ENCODE results near the gene NANS.
"Not testable (repeated sequence)": the region's sequence is repeated elsewhere in the genome, so short reads cannot be mapped to it uniquely, and the experiment has no call there.

Gene NANS

DNA sequence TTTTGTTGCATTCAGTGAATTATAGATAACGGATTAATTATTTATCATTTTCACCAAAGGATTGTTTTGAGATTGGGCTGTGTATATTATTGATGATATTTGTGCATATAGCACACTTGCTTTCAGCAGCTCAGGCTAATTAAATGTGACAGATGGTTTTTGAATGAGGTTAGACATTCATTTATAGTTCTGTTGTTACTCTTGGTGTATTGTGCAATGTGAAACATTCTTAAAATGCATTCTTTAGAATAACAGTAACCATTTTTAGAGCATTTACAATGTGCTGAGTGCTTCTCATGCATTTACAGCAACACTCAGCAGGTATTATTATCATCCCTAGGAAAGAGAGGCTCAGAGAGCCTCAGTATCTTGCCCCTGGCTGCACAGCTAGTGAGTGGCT, 23.8 kb downstream of the NANS start:
- no peak for DNase-seq

DNA sequence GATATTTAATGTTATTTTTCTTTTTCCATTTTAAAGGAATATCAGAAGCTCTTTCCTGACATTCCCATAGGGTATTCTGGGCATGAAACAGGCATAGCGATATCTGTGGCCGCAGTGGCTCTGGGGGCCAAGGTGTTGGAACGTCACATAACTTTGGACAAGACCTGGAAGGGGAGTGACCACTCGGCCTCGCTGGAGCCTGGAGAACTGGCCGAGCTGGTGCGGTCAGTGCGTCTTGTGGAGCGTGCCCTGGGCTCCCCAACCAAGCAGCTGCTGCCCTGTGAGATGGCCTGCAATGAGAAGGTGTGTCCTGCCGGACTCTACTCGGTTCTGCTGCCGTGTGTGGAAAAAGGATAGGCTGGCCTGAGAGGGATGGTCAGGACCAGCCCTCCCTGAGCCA, 24.2 kb downstream of the NANS start:
- DNase-seq: no peak

DNA sequence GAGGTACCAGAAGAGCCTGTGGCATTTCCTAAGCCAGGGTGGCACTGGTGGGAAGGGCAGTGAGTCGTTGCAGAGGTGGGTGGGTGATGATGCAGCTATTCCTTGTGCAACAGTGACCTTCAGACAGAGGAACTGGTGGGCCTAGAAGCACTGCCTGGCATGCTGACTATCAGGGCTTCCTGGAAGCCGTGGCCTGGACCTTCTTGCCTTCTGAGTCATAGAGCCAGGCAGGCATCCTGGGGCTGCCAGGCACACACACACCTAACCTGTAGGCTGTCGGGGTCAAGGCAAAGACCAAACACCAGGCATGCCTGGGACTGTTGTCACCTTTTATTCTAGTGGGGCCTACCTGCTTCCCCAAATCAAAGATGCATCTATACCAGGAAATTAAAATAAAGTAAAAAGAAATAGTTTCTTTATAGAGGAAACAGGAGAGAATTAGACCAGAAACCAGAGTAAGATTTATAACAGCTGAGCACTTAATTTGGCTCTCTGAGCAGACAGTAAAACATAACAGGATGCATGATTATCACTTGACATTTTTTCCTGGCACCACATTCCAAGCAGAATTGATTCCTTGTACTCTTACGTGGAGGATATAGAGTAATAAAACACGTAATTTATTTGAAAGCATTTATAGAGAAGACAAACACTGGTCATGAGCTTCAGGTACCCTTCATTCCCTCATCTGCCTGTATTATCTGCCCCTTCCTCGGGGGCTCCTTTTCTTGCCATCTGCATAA, 25.1 kb downstream of the NANS start:
- no peak for DNase-seq

DNA sequence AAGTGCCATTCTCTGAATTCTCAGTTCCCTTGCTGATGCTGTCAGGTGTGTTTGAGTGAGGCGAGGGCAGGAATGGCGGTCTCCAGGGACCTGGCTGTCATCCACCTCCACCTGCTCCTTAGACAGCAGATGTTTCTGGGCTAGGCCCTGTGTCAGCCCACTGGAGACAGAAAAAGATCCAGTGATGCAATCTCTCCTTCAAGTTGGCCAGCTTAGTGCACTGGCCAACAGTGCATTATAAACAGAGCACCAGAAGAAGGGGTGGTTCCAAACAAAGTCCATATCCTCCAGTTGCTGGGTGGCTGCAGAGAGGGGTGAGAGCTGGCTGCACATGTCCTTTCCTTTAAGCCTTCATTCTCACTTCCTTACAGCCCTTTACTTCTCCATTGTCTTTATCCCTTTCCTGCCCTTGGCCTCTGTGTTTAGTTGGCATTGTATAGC, 26.5 kb downstream of the NANS start:
- no peak for DNase-seq

DNA sequence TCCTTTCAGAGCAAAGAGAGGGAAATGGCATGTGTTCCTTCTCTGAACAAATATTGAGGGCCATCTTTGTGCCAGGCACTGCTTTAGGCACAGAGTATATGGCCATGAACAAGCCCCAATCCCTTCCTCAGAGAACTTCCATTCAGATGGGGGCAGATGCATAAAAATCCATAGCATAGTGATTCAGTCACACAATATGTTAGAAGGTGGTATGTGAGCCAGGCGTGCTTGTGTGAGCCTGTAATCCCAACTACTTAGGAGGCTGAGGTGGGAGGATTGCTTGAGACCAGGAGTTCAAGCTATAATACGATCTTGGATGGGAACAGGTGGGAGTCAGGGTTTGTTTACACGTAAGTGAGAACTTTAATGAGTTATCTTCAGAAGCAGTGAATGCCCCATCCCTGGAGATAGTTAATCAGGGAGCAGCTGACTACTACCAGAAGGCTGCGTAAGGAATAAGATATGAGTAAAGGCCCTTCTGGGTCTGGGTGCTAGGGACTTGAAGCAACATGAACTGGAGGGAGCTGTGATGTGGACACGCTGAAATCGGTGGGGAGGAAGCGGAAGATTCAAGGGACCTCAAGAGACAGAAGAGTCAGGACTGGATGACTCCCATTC, 27.1 kb downstream of the NANS start:
- DNase-seq: no peak

DNA sequence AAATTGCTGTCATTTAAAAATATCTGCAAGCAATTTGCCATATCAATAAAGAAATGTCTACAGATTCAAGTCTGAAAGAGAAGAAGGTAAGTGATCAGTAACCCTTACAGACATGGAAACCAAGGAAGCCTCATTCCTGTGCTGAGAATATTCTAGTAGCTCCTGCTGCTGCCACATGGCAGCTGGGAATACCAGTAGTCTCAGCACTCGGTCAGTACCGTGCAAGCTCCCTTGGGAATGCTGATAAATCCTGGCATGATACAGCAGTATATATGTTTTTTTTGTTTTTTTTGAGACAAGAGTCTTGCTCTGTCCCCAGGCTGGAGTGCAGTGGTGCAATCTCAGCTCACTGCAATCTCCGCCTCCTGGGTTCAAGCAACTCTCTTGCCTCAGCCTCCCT, 27.9 kb downstream of the NANS start:
- DNase-seq: no peak

DNA sequence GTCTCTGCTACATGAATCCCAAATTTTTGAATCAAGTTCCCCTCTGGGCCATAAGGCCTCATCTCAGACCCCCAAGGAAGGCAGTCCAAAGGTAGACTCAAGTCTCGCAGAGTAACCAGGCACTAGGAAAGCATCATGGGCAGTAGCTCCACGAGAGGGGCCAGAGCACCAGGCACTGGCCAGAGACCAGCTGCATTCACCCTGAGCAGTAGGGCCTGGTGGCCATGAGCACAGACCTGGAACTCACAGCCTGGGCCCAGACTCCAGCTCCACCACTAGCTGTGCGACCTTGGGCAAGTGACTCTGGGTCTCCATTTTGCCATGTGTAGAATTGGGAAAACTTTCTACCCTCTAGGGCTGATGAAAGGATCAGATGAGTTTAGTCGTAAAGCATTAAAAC, 28.5 kb downstream of the NANS start:
- DNase-seq: no peak

DNA sequence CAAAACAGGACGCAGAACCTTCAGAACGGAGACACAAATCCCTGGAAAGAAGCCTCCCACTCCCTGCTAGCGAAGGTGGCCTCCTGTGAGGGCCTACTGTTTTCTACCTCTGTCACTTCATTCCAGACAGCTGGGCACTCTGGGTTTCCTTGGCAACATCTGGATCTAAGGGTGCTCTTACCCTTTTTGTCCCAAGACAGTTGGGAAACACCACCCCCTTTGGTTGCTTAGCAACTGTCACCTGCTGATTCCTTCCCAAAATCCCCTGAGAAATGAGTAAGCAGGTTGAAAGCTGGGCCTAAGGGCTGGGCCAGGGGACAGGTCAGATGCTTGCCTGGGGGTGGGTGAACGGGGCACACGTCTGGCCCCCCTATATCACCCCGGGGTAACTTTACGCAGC, 29.4 kb downstream of the NANS start:
- peak; percentile 9 for DNase-seq

DNA sequence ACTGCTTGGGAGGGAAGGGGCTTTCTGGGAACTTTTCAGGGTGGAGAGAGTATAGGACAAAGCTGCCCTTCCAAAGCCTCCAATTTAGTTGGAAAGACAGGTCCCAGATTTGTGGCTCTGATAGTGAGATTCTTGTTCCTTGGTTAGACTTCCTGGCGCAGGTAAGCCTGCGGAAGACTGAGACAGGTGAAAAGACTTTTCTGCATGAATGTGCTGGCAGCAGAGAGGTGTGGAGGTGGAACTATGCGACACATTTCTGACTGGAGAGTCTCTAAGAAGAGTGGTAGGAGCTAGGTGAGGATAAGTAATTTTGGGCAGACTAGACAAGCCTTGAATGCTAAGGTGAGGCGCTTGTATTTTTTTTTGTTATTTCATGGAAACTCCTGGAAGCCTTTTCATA, 29.9 kb downstream of the NANS start:
- no peak for DNase-seq

DNA sequence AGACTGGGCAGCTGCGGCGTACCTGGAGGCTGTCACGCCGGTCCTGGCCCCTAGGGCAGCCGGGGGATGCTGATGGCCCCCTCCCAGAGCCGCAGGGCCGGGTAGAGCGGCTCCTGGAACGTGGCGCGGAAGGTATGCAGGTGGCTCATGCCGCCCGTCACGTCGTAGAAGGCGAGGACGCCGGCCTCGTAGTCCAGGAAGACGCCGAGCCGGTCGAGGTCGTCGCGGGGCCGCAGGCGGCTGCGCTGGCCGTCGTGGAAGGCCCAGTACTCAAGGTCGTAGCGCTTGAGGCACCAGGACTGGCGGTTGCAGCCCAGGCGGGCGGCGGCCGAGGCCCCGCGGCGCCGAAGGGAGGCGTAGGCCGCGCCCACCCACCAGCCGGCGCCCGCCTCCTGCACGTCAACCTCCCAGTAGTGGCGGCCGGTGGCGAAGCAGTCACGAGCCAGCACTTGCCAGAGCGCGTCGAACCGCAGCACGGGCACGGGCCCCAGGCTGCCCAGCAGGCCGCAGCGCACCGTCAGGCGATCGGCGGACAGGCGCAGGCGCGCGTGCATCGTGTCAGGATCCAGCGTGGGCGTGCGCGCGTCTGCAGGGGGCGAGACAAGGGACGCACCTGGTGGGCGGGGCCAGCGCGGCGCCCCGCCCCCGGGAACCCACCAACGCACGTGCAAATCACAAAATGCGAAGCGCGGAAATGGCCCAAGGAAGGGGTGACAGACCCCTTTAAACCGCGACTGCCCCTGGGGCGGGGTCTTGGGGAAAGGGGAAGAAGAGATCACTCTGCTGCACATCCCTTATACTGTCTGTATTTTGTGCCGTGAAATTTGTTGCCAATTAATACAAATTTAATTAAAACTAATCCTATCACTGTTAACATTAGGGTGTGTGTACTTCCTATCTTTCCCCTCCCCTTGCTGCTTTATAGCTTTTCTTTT, 31.2 kb downstream of the NANS start:
- no peak for DNase-seq

DNA sequence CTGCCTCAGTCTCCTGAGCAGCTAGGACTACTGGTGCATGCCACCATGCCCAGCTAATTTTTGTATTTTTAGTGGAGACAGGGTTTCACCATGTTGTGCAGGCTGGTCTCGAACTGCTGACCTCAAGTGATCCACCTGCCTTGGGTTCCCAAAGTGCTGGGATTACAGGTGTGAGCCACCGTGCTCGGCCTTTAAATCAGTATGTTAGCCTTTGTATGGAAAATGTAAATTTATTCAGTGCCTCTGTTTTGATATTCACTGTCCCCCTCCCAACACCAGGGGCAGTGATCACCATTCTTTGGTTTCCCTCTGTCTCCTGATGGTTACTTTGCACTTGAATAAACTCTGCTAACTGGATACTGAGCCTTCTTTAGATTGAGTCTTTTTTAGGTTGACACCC, 34.1 kb downstream of the NANS start:
- not testable (repeated sequence) for DNase-seq

DNA sequence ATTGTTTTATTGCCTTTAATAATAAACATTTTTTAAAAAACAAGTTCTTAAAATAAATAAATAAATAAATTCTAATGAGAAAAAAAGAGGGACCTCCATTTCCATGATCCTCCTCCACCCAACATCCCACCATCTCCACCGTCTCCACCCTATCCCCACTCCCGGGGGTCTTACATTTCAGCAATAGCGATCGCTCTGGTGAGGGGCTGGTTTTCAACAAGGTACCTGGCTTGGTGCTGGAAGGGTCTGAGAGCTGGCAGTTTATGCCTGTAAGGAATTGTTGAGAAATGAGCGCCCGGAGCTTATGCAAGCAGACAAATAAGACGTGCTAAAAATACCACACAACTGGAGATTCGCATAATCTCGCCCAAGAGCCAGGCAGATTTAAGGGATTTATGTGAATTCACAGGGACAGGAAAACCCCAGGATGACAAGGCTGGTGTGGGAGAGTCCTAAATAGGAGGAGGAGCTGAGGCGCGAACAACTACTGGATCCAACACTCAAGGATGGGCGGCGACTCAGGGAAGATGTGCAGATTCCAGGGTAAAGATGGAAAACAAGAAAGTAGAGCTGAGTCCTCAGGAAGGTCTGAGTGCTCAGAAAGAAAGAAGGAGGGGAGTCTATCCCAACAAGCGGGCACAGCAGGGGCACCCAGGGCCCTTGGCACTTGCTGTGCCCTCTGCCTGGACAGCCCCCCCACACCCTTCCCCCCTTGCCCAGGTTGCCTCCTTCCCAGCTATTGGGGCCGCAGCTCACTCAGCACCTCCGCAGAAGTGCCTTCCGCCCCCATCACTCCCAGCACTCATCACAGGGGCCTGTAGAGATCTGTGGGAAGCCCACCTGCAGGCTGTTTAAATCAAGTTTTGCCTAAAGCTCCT, 35.4 kb downstream of the NANS start:
- DNase-seq: no peak

DNA sequence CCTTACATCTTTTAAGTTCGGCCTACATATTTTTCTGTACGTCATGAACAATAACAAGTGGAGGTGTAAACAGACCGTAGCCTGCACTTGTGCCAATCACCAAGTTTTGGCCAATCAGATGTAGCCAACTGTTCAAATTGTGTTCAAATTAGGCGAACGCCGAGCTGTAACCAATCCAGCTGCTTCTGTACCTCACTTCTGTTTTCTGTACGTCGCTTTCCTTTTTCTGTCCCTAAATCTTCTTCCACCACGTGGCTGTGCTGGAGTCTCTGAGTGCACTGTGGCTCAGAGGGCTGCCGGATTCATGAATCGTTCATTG, 36.0 kb downstream of the NANS start:
- DNase-seq: no peak

DNA sequence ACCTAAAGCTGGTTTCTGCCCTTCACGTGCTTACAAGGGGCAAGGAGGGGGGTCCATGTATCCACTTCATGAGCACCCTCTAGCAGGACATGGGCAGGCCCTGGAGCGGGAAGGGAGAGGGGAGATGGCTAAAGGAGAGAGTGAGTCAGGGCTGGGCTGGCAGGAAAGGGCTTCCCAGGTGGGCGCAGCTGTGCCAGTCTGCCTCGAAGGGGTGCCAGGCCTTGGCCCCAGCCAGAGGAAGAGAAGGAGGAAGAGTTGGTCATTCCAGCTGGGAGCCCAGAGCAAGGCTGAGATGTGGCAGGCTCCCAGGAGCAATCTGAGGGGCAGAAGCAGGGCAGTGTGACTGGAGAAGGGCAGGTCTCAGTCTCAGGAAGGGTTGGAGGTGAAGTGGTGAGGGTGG, 37.8 kb downstream of the NANS start:
- no peak for DNase-seq

DNA sequence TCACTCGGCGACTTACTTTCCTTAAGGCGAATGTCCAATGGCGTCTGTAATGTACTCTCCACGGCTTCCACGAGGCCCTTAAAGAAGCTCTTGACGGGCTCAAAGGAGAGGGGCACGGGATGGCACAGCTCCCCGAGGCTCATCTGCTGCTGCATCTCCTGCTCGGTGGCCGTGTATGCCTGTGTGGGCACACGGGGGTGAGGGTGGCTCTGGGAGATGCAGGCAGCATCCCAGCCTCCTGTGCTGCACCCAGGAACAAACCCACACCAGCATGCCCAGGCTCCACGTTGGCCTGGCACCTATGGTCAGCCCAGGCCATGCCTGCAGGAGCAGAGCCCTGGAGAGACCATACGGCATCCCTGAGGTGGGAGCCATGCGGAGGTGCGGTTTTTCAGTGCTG, 38.3 kb downstream of the NANS start:
- DNase-seq: no peak

DNA sequence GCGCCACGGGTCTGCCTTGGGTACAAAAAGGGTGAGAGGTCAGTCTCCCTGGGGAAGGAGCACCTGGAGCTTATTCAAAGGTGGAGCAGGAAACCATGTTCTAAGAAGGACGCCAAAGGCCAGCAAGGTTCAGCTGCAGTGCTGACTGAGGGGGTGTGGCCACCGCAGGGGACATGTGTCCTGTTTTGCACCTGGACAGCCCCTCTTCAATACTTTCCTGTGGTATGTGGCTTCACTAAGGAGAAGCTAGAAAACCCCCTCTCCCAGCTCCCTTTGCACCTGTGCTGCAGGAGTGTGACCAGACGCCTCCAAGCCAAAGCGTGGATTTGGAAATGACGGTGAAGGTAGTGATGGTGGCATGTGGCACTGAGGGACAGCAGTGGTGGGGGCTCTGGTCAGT, 38.9 kb downstream of the NANS start:
- no peak for DNase-seq

DNA sequence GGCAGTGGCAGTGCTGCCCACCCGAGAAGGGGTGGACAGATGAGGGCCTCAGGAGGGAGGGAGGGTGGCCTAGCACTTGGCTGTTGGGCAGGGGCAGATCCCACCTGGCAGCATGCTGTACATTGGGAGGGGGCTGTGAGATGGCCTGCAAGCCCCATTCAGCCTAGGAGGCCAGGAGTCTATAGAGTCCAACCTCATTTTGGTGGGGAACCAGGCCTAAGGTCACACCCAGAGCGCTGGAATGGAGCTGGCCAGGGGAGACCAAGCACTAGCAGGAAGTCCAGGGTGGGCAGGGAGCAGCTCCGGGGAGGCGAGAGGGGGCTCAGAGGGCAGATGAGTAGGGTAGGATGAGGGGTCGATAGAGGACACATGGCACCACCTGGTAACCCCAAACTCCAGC, 39.6 kb downstream of the NANS start:
- DNase-seq: no peak

DNA sequence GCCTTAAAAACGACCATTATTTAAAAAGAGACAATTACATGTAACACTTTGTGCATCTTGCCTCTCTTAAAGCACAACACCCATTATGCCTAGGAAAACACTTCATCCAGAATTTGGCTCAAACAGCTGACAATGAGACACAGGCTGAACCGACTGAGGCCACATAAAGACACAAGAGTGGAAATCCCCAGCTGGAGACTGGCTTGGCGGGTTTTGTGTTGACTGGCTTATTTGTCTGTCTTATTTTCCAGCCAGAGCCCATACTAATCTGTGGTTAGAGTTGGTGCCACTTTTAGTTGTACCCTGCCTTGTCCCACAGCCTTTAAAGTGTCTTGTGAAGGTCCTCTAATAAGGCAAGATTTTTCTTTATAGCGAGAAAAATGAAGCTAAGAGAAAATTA, 41.3 kb downstream of the NANS start:
- peak; percentile 75 for DNase-seq

DNA sequence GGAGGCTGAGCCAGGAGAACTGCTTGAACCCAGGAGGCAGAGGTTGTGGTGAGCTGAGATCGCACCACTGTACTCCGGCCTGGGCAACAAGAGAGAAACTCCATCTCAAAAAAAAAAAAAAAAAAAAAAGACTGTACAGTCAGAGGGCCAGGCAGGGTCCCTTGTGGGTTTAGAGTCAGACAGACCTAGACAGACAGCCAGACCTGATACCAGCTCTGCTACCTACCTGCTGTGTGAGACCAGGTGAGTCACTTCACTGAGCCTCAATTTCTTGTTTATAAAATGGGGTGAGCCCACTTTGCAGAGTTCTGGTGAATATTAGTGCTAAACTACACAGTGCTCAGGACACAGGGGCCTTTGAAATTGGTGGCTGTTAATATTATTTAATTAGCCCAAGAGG, 42.8 kb downstream of the NANS start:
- no peak for DNase-seq

DNA sequence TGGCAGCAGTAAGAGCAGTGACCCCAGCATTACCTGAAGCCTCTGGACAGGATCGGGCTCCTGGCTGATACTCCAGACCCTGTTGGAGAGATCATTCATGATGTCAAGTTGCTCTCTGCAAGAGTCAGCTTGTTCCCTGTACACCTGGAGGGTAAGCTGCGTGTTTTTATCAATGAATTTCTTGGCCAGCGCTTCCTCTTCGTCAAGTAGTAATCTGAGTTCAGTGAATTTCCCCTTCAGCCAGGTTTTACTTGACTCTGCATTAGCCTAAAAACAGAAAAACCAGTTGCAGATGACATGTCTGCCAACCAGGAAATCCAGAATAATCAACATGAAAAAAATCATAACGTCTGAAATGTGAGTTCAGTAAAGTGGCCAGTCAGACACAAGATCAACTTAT, 43.4 kb downstream of the NANS start:
- DNase-seq: peak; percentile 35

DNA sequence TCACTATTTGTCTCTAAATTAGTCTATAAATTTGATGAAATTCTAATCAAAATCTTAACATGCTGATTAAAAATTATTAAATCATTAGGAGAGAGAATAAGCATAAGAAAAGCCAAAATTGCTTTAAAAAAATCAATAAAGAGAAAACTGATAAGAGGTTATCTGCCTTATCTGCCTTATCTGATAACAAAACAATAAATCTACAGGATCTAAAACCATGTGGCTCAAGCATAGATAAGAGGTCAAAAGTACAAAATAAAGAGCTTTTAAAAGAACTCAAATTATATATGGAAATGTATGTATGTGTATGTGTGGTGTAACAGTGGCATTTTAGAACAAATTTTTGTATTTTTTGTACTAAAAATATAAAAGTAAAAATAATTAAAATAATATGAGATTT, 43.9 kb downstream of the NANS start:
- DNase-seq: no peak

DNA sequence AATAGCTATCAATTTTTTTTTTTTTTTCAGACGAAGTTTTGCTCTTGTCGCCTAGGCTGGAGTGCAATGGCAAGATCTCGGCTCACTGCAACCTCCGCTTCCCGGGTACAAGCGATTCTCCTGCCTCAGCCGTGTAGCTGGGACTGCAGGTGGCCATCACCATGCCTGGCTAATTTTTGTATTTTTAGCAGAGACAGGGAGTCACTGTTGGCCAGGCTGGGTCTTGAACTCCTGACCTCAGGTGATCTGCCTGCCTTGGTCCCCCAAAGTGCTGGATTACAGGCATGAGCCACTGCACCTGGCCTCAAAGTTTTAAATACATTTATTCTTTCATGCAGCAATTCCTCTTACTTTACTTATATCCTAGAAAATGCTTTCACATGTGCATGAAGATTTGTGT, 44.9 kb downstream of the NANS start:
- DNase-seq: no peak

DNA sequence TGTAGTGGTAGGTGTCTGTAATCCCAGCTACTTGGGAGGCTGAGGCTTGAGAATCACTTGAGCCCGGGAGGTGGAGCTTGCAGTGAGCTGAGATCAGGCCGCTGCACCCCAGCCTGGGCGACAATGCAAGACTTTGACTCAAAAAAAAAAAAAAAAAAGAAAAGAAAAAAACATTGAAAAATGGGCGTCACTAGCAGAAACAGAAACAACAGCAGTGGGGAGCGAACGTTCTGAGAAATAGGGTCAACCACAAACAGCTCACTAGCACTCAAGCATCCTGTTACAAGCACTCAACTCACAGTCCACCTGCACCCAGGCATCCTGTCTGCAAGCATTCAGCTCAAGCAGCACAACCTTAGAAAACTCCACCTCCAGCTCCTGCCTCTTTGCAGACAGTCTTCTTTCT, 45.3 kb downstream of the NANS start:
- DNase-seq: peak; percentile 35

All from NCI-H345 (cell line).